Thyroid gland (tissue), 4 donors: Measurements from ENCODE around the gene SLC4A3. TPM values are rescaled to one million over a fixed set of nuclear protein-coding genes. Genes with fewer than 3 reads are reported as not detected.

ENCODE experiments used
- DNase-seq, 2 donors: peaks; one replicate each; pipeline ENCODE4 v3.0.0-alpha.2; 2019
- H3K27ac ChIP-seq, 3 donors: fragments of 200-600 bp; sonication (generic); 1 replicate in 2 of 3; 2 replicates in 1 of 3; pipeline ENCODE4 v1.5.1; 2016 to 2019; ENCODE audit warnings: mild to moderate bottlenecking in 1 of 3, moderate library complexity in 1 of 3
- H3K27me3 ChIP-seq: fragments of 200-600 bp; sonication (generic); one replicate; pipeline ENCODE4 v1.5.1; 2019
- H3K36me3 ChIP-seq, 2 donors: fragments of 200-600 bp; sonication (generic); one replicate each; pipeline ENCODE4 v1.5.1; 2016 to 2019
- H3K4me1 ChIP-seq, 2 donors: fragments of 200-600 bp; sonication (generic); one replicate each; pipeline ENCODE4 v1.5.1; 2017 to 2019
- H3K4me3 ChIP-seq, 3 donors: fragments of 200-600 bp; sonication (generic); replicated peaks in 1 of 3; 1 replicate in 2 of 3; 2 replicates in 1 of 3; pipeline ENCODE4 v1.5.1; 2016; ENCODE audit warnings: mild to moderate bottlenecking in 1 of 3
- H3K9me3 ChIP-seq: fragments of 200-600 bp; sonication (generic); one replicate; pipeline ENCODE4 v1.5.1; 2017
- POLR2A ChIP-seq, 2 donors: fragments of 450-650 bp; IDR thresholded peaks; one replicate each; pipeline ENCODE4 v1.6.1; 2017; ENCODE audit warnings: antibody characterized with exemption in 2 of 2, mild to moderate bottlenecking in 2 of 2, moderate library complexity in 1 of 2
- WGBS, 2 donors: methylation state at CpG; one replicate each; pipeline ENCODE4 v1.1.5; 2017; 5-methylcytosine and 5-hydroxymethylcytosine counted together
- intact Hi-C: fragments of 100-400 bp; cut with DNase I; formaldehyde crosslinking; loops from one replicate; pipeline ENCODE4 v1.15.1; 2023
- total RNA-seq, 4 donors: library from RNA; depleted of rRNA; stranded (reverse); fragments of >200 nt; gene quantifications; one replicate each; pipeline ENCODE4 v1.2.3, GENCODE V29; 2016
- TF ChIP-seq, protein P1 (sequence below), 6 experiments: fragments of 200-600 bp in 3 of 6; fragments of 450-650 bp in 3 of 6; sonication (generic) in 3 of 6; IDR thresholded peaks; one replicate each; pipeline ENCODE4 v1.5.1; 2016 to 2019; ENCODE audit warnings: antibody characterized with exemption in 6 of 6, mild to moderate bottlenecking in 2 of 6, inconsistent platforms in 1 of 6, moderate library complexity in 1 of 6

Gene SLC4A3
- total RNA-seq, 4 donors from 2014 or later, result 1.2 to 3.2 (median 2.8) TPM

DNA sequence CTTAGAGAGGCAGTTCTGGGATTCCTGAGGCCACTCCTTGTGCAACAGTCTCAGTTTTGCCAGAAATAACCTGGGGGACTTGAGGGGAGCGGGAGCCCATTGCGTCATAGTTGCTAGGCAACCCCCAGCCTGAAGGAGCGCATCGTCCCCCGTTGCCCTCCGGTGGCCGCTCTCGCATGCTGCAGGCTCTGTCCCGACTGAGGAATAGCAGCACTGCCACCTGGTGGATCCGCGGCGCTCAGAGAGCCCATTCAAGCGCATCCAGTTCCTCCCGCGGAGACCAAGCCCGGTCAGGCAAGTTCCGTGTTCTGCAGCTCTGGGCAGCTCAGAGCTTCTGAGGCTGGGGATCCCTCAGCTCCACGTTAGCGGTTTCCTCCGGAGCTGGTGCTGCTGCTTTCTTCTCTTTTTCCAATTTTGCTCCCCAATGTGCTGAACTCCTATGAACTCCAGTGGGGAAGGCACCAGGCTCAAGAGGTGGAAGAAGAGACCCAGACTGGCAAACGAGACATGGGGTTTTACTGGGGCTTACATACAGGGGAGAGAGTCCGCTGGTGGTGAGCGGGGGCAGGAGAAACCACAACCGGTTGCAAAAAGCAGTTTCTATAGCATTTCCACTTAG is 15.1 kb downstream of the SLC4A3 start:
- TF ChIP-seq, protein P1, sequence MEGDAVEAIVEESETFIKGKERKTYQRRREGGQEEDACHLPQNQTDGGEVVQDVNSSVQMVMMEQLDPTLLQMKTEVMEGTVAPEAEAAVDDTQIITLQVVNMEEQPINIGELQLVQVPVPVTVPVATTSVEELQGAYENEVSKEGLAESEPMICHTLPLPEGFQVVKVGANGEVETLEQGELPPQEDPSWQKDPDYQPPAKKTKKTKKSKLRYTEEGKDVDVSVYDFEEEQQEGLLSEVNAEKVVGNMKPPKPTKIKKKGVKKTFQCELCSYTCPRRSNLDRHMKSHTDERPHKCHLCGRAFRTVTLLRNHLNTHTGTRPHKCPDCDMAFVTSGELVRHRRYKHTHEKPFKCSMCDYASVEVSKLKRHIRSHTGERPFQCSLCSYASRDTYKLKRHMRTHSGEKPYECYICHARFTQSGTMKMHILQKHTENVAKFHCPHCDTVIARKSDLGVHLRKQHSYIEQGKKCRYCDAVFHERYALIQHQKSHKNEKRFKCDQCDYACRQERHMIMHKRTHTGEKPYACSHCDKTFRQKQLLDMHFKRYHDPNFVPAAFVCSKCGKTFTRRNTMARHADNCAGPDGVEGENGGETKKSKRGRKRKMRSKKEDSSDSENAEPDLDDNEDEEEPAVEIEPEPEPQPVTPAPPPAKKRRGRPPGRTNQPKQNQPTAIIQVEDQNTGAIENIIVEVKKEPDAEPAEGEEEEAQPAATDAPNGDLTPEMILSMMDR (IDR thresholded peaks at IDR 0.05), result peak; percentile 97 to 100 (median 100)
- TF ChIP-seq POLR2A (IDR thresholded peaks at IDR 0.05), result no peak
- Histone ChIP-seq H3K4me3 (no peak overlapping the region), H3K27ac (no peak overlapping the region), H3K9me3 (no peaks in the 10 kb centered on the region), H3K36me3 (no peaks in the 10 kb centered on the region), H3K4me1 (peaks cover 0 to 18% of the 10 kb centered on the region in 2 donors), H3K27me3 (no peaks in the 10 kb centered on the region)
- intact Hi-C loops, result loop anchor here (2.0 kb wide), 1 partner anchor 102 kb away; no protein-coding TSS in a partner anchor
- peak; percentile 98 to 99 for DNase-seq
- WGBS, 2 donors, result 11 to 16% methylated on average over 15 to 24 of the region's 24 CpGs

DNA sequence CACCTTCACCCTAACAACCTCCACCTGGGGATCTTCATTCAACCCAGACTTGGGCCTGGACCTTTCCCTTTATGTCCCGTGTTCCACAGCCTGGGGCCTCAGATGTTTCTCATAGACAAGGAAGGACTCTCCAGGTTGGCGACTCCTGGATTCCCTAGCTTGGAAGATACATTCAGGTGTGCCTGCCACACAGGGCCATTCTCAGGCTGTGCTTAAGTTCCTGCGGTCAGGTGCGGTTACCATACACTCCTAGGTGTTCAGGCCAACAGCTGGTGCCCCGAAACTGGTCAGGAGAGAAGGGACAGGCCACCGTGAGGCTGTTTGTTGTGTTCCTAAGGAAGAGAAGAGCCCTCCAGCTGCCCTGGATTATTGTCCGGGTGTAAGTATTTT is 15.6 kb downstream of the SLC4A3 start:
- WGBS, 2 donors, result 87 to 93% methylated on average over 7 of the region's 7 CpGs
- H3K4me1 ChIP-seq, result peaks cover 0 to 18% of the 10 kb centered on the region in 2 donors
- intact Hi-C loops, result loop anchor here (2.0 kb wide), 1 partner anchor 102 kb away; no protein-coding TSS in a partner anchor
- TF ChIP-seq POLR2A (IDR thresholded peaks at IDR 0.05), result no peak
- TF ChIP-seq, protein P1 (IDR thresholded peaks at IDR 0.05), result no peak
- DNase-seq, result no peak
- H3K9me3 ChIP-seq, result no peaks in the 10 kb centered on the region
- no peak overlapping the region for H3K27ac ChIP-seq
- no peaks in the 10 kb centered on the region for H3K27me3 ChIP-seq
- H3K4me3 ChIP-seq, result no peak overlapping the region
- H3K36me3 ChIP-seq, result no peaks in the 10 kb centered on the region

DNA sequence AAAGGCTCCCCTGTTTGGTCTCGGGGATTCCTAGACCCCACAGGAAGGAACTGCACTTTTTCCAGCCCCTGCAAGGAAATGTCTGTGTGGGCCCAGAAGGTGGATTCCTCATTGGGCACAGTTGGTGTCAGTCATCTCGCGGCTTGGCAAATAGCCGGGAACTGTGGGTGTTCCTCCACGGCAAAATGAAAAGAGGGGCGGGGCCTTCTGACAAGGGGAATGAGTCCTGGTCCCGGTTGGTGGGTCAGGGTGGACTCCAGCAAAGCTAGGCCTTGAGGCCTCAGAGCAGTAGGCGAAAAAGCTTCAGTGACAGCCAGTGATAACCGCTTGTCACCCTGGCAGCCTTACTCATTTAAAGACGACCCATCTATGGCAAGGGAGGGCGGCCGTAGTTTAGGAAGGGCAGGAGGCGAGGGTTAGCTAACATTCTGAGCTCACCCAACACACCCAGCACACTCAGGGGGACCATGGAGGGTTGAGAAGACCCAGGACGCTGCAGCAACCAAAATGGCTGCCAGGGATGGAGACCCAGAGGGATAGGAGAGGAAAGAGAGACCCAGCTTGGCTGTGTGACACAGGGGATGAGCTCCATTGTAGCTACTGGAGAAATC is 16.5 kb downstream of the SLC4A3 start:
- H3K4me1 ChIP-seq, result peaks cover 0 to 18% of the 10 kb centered on the region in 2 donors
- H3K9me3 ChIP-seq, result no peaks in the 10 kb centered on the region
- no peak for TF ChIP-seq POLR2A (IDR thresholded peaks at IDR 0.05)
- TF ChIP-seq, protein P1 (IDR thresholded peaks at IDR 0.05), result no peak
- no peak overlapping the region for H3K27ac ChIP-seq
- no peak overlapping the region for H3K4me3 ChIP-seq
- intact Hi-C loops, result loop anchor here (2.0 kb wide), 1 partner anchor 103 kb away; no protein-coding TSS in a partner anchor
- DNase-seq, result no peak
- no peaks in the 10 kb centered on the region for H3K36me3 ChIP-seq
- 89 to 93% methylated on average over 14 of the region's 14 CpGs for WGBS, 2 donors
- H3K27me3 ChIP-seq, result no peaks in the 10 kb centered on the region

DNA sequence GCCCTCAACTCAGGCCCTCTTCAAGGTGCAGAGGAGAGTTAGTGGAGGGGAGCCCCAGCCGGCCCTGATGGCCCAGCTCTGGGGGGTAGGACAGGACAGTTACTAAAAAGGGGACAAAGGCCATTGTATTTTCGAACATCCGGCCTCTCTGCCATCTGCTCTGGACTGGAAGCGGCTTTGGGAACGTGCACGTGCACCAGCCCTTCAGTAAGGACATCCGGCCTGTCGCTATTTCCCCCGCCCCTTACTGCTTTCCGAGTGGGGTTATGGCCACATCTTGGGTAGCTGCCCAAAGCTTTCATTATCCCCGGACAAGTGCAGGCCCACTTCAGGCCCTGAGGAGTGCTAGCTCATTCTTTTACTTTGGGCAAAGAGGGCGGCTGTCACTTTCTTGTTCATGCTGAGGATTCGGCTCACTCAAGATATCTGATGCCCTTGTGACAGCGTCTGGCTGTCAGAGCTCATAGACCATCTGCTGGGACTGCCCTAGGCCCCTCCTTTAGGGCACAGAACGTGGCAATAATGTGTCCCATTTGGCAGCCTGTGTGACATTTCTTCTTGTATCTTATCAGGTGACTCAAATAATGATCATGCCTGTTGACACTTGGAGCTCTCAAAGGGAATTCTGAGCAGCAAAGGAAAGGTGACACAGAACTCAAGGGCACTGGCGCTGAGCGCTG is 17.5 kb downstream of the SLC4A3 start:
- 32 to 44% methylated on average over 17 of the region's 17 CpGs for WGBS, 2 donors
- peak; percentile 73 to 83 for DNase-seq

More for the DNA sequence above, 17.5 kb downstream of the SLC4A3 start:
- H3K27ac ChIP-seq, result no peak overlapping the region
- no peak for TF ChIP-seq POLR2A (IDR thresholded peaks at IDR 0.05)
- TF ChIP-seq, protein P1 (IDR thresholded peaks at IDR 0.05), result no peak
- H3K4me3 ChIP-seq, result no peak overlapping the region
- H3K36me3 ChIP-seq, result no peaks in the 10 kb centered on the region
- no peaks in the 10 kb centered on the region for H3K27me3 ChIP-seq
- intact Hi-C loops, result no loop called here
- H3K4me1 ChIP-seq, result peaks cover 0 to 18% of the 10 kb centered on the region in 2 donors
- H3K9me3 ChIP-seq, result no peaks in the 10 kb centered on the region
